Measurements from ENCODE around the gene RANBP9.

GRCh38 chr6:13666194-13667105 is 45.2 kb downstream of the RANBP9 start:
- TF ChIP-seq CTCF (conservative IDR thresholded peaks at IDR 0.05) (no peak), ZFX (IDR thresholded peaks at IDR 0.05) (no peak)

All from C4-2B (cell line).